ENCODE data around the gene KANSL3. TPM values are rescaled to one million over a fixed set of nuclear protein-coding genes. Genes with fewer than 3 reads are reported as not detected.

The KANSL3 gene
- total RNA-seq, 2 donors from 2014 or later = 51.4 to 53.6 TPM

- H3K27ac Mint-ChIP-seq = peak overlapping the region in 1 of 2 donors; percentile 44
- H3K36me3 Mint-ChIP-seq = peaks cover 0 to 7% of the 10 kb centered on the region in 2 donors
- DNase-seq (ENCODE audit: low spot score in 2 of 2) = no peak
- no peak for ATAC-seq
- no peaks in the 10 kb centered on the region for H3K9me3 Mint-ChIP-seq
These were observed 12.2 kb downstream of the KANSL3 start for GRCh38 chr2:96625571-96626552.

GRCh38 chr2:96623116-96623515 is 15.0 kb downstream of the KANSL3 start:
- Mint-ChIP-seq H3K27ac (peak overlapping the region in 1 of 2 donors; percentile 31), H3K36me3 (peaks cover 0 to 7% of the 10 kb centered on the region in 2 donors), H3K9me3 (no peaks in the 10 kb centered on the region)
- ATAC-seq (no peak), DNase-seq (ENCODE audit: low spot score in 2 of 2) (no peak)

DNA sequence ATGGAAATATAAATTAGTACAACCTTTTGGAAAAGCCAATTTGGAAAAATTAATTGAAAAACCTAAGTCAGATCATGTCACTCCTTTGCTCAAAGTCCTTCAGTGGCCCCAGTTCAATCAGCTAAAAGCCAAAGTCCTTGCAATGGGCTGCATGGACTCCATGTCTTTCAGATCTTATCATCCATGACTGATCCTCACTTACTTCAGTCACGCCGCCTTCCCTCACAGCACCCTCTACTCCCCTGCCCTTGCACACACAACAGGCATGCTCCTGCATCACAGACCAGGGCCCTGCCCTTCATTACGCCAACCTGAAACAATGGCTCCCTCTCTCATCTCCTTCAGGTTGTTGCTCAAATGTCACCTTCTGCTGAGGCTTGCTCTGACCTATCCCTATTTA is 15.6 kb downstream of the KANSL3 start:
- DNase-seq (ENCODE audit: low spot score in 2 of 2) = no peak
- Mint-ChIP-seq H3K9me3 (no peaks in the 10 kb centered on the region), H3K27ac (peak overlapping the region in 1 of 2 donors; percentile 31), H3K36me3 (peaks cover 0 to 4% of the 10 kb centered on the region in 2 donors)
- ATAC-seq = no peak

GRCh38 chr2:96618596-96619283 is 19.4 kb downstream of the KANSL3 start:
- no peak for DNase-seq (ENCODE audit: low spot score in 2 of 2)
- Mint-ChIP-seq H3K9me3 (no peaks in the 10 kb centered on the region), H3K27ac (peak overlapping the region in 1 of 2 donors; percentile 36), H3K36me3 (peaks cover 0 to 13% of the 10 kb centered on the region in 2 donors)
- no peak for ATAC-seq

DNA sequence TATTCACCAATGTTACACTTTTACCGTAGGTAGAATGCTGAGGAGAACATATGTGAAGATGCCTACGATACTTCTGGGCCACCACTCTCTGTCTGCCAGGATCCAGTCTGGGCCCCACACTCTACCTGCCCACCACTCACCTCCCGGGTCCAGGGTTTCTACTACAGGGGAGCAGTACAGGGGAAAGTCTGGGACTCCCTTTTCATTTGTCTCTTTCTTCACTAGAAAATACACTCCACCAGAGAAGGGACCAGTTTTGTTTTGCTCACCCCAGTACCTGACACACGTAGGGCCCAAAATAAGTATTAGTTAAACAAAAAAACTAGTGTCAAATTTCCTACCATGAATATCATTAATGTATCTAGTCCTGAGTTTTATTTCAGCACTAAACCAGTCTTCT is 21.1 kb downstream of the KANSL3 start:
- peaks cover 0 to 21% of the 10 kb centered on the region in 2 donors for H3K36me3 Mint-ChIP-seq
- peak overlapping the region; percentile 77 to 90 for H3K27ac Mint-ChIP-seq
- no peaks in the 10 kb centered on the region for H3K9me3 Mint-ChIP-seq
- ATAC-seq = peak; percentile 7 to 9
- DNase-seq (ENCODE audit: low spot score in 2 of 2) = no peak

DNA sequence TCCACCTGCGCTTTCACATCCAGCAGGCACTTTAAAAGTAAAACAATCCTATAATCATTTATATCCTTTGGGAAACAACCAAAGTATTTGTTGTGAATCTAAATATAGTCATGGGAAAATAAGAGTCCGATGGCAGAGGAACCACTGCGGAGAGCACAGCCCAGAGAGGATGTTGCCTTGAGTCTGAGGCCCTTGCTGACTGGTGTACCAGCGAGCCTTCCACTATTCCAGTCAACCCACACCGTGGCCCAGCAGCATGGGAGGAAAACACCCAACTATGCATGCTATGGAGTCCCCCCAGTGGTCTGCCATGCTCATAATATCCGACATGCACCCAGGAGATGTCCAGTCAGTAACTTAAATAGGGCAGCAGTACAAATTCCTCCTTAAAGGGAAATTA is 21.6 kb downstream of the KANSL3 start:
- Mint-ChIP-seq H3K9me3 (no peaks in the 10 kb centered on the region), H3K36me3 (peaks cover under 1 to 21% of the 10 kb centered on the region in 2 donors), H3K27ac (peak overlapping the region; percentile 77 to 90)
- no peak for DNase-seq (ENCODE audit: low spot score in 2 of 2)
- no peak for ATAC-seq

- H3K27ac Mint-ChIP-seq = peak overlapping the region in 1 of 2 donors; percentile 77
- DNase-seq (ENCODE audit: low spot score in 2 of 2) = no peak
- no peaks in the 10 kb centered on the region for H3K9me3 Mint-ChIP-seq
- H3K36me3 Mint-ChIP-seq = peaks cover 5 to 21% of the 10 kb centered on the region in 2 donors
- ATAC-seq = no peak
These were observed 22.0 kb downstream of the KANSL3 start for GRCh38 chr2:96616128-96616527.

GRCh38 chr2:96608469-96609455 is 29.4 kb downstream of the KANSL3 start:
- H3K27ac Mint-ChIP-seq = peak overlapping the region; percentile 69 to 90
- peaks cover 26 to 31% of the 10 kb centered on the region in 2 donors for H3K36me3 Mint-ChIP-seq
- no peak for DNase-seq (ENCODE audit: low spot score in 2 of 2)
- H3K9me3 Mint-ChIP-seq = no peaks in the 10 kb centered on the region
- no peak for ATAC-seq

DNA sequence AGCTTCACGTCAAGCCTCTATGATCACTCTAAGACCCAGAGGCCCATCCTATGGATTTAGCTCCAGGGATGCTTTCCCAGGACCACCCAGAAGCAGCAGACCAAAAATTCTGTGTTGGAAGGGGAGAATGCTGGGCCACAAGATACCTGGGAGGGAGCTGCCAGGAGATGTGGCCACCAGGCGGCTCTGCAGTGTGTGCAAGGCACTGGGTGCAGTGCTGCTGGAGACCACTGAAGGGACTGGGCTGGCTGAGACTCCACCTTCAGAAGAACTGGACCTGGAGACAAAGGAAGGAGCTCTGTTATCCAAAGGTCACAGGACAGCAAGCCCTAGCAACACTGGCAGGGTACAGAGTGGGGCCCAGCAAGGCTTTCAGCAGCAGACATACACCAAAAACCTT is 34.0 kb downstream of the KANSL3 start:
- H3K9me3 Mint-ChIP-seq = no peaks in the 10 kb centered on the region
- H3K27ac Mint-ChIP-seq = peak overlapping the region in 1 of 2 donors; percentile 30
- ATAC-seq (no peak), DNase-seq (ENCODE audit: low spot score in 2 of 2) (no peak)
- peaks cover 23 to 47% of the 10 kb centered on the region in 2 donors for H3K36me3 Mint-ChIP-seq

- Mint-ChIP-seq H3K27ac (peak overlapping the region in 1 of 2 donors; percentile 24), H3K9me3 (no peaks in the 10 kb centered on the region), H3K36me3 (peaks cover 17 to 42% of the 10 kb centered on the region in 2 donors)
- no peak for DNase-seq (ENCODE audit: low spot score in 2 of 2)
- no peak for ATAC-seq
These were observed 35.7 kb downstream of the KANSL3 start for GRCh38 chr2:96602330-96602823.

- Mint-ChIP-seq H3K27ac (peak overlapping the region; percentile 63 to 90), H3K36me3 (peaks cover 14 to 42% of the 10 kb centered on the region in 2 donors), H3K9me3 (no peaks in the 10 kb centered on the region)
- ATAC-seq = peak; percentile 92 to 99
- peak in 1 of 2 donors; percentile 56 for DNase-seq (ENCODE audit: low spot score in 2 of 2)
These were observed 36.5 kb downstream of the KANSL3 start for GRCh38 chr2:96601382-96602292.

DNA sequence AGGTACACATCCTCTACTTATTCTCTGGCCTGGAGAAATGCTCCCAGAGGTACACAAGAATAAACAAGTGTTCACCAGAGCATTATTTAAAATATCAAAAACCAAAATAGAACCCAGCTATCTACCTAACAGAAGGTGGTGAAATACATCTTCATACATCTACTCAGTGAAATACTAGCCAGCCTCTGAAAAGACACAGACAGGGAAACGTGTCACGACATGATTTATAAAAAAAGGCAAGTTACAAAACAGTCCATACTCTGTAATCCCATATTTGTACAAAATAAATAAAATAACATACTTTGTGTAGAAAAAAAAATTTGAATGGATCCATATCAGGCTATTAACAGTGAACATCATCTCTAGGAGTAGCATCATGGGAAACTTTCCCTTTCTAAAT is 38.2 kb downstream of the KANSL3 start:
- H3K36me3 Mint-ChIP-seq = peaks cover 17 to 39% of the 10 kb centered on the region in 2 donors
- no peaks in the 10 kb centered on the region for H3K9me3 Mint-ChIP-seq
- H3K27ac Mint-ChIP-seq = no peak overlapping the region
- no peak for ATAC-seq
- no peak for DNase-seq (ENCODE audit: low spot score in 2 of 2)

GRCh38 chr2:96596596-96596995 is 41.5 kb downstream of the KANSL3 start:
- no peak for ATAC-seq
- Mint-ChIP-seq H3K27ac (peak overlapping the region in 1 of 2 donors; percentile 50), H3K9me3 (no peaks in the 10 kb centered on the region), H3K36me3 (peaks cover 18 to 59% of the 10 kb centered on the region in 2 donors)
- no peak for DNase-seq (ENCODE audit: low spot score in 2 of 2)

GRCh38 chr2:96594691-96595152 is 43.4 kb downstream of the KANSL3 start:
- no peaks in the 10 kb centered on the region for H3K9me3 Mint-ChIP-seq
- peaks cover 14 to 40% of the 10 kb centered on the region in 2 donors for H3K36me3 Mint-ChIP-seq
- DNase-seq (ENCODE audit: low spot score in 2 of 2) (no peak), ATAC-seq (peak; percentile 85)
- H3K27ac Mint-ChIP-seq = peak overlapping the region; percentile 60 to 94

- peak; percentile 30 to 34 for ATAC-seq
- Mint-ChIP-seq H3K9me3 (no peaks in the 10 kb centered on the region), H3K27ac (peak overlapping the region; percentile 60 to 94), H3K36me3 (peaks cover 14 to 39% of the 10 kb centered on the region in 2 donors)
- DNase-seq (ENCODE audit: low spot score in 2 of 2) = no peak
These were observed 43.8 kb downstream of the KANSL3 start for GRCh38 chr2:96594282-96594681.
